WTC11 (cell line): ENCODE results near the gene GP2. TPM values are rescaled to one million over a fixed set of nuclear protein-coding genes. Genes with fewer than 3 reads are reported as not detected.

Experiments used
- ATAC-seq: fragments of 200-7000 bp; cut with Tn5 transposase; 2 replicates; pipeline ENCODE4 v1.10.0; 2021; ENCODE audit warnings: mild to moderate bottlenecking, moderate library complexity
- CTCF ChIA-PET: fragments of 300-600 bp; sonication (Branson Sonifier 250); formaldehyde crosslinking; loops from one replicate; lab custom pipeline; 2021; ENCODE audit warnings: antibody characterized with exemption; lab: Charles Lee
- POLR2A ChIA-PET: fragments of 350-600 bp; sonication (Branson Sonifier 250); formaldehyde crosslinking; loops from one replicate; lab custom pipeline; 2021; ENCODE audit warnings: antibody characterized with exemption; lab: Charles Lee
- DNase-seq: peaks from one replicate; pipeline ENCODE4 v3.0.0; 2021; ENCODE audit warnings: low spot score
- H3K27ac Mint-ChIP-seq: 2 replicates; pipeline ENCODE4 v1.8.0; 2021; ENCODE audit warnings: mixed read lengths
- H3K27me3 Mint-ChIP-seq: 2 replicates; pipeline ENCODE4 v1.8.0; 2021; ENCODE audit warnings: low read depth, mild to moderate bottlenecking, moderate library complexity, mixed read lengths
- H3K36me3 Mint-ChIP-seq: 2 replicates; pipeline ENCODE4 v1.8.0; 2021; ENCODE audit warnings: mixed read lengths
- H3K4me1 Mint-ChIP-seq: 2 replicates; pipeline ENCODE4 v1.8.0; 2022; ENCODE audit warnings: mixed read lengths
- H3K4me3 Mint-ChIP-seq: 2 replicates; pipeline ENCODE4 v1.8.0; 2021; ENCODE audit warnings: mild to moderate bottlenecking, moderate library complexity, mixed read lengths
- H3K9me3 Mint-ChIP-seq: 2 replicates; pipeline ENCODE4 v1.8.0; 2021; ENCODE audit warnings: mixed read lengths
- ATF1 ChIP-seq: sonication (generic); formaldehyde crosslinking; IDR thresholded peaks from 2 replicates; pipeline ENCODE4 v1.8.1; 2023; ENCODE audit warnings: mild to moderate bottlenecking, moderate library complexity, missing genetic modification reagents
- ELF4 ChIP-seq: sonication (generic); formaldehyde crosslinking; IDR thresholded peaks from 2 replicates; pipeline ENCODE4 v1.8.1; 2022; ENCODE audit warnings: low read depth, mild to moderate bottlenecking, moderate library complexity, missing genetic modification reagents
- ETV6 ChIP-seq: sonication (generic); formaldehyde crosslinking; IDR thresholded peaks from 2 replicates; pipeline ENCODE4 v1.8.1; 2022; ENCODE audit warnings: mild to moderate bottlenecking, missing genetic modification reagents
- FOXK1 ChIP-seq: sonication (generic); formaldehyde crosslinking; IDR thresholded peaks from 2 replicates; pipeline ENCODE4 v1.8.0; 2022; ENCODE audit warnings: mild to moderate bottlenecking, moderate library complexity, missing genetic modification reagents
- GABPB1 ChIP-seq: sonication (generic); formaldehyde crosslinking; IDR thresholded peaks from 2 replicates; pipeline ENCODE4 v1.8.1; 2023; ENCODE audit warnings: mild to moderate bottlenecking, missing genetic modification reagents
- GTF2I ChIP-seq: fragments of 250-450 bp; sonication (Bioruptor Pico); conservative IDR thresholded peaks from 2 replicates; pipeline ENCODE4 v1.4.0; 2021; ENCODE audit warnings: mild to moderate bottlenecking
- IRF2 ChIP-seq: sonication (generic); formaldehyde crosslinking; IDR thresholded peaks from 2 replicates; pipeline ENCODE4 v1.8.0; 2022; ENCODE audit warnings: low read depth, missing genetic modification reagents, borderline replicate concordance
- JAZF1 ChIP-seq: fragments of 250-450 bp; sonication (Bioruptor Pico); IDR thresholded peaks from 2 replicates; pipeline ENCODE4 v1.9.0; 2021; ENCODE audit warnings: moderate library complexity, mild to moderate bottlenecking, inconsistent platforms
- NFATC4 ChIP-seq: fragments of 250-450 bp; sonication (Bioruptor Pico); IDR thresholded peaks from 2 replicates; pipeline ENCODE4 v1.9.0; 2021; ENCODE audit warnings: mild to moderate bottlenecking
- NFE2L1 ChIP-seq: sonication (generic); formaldehyde crosslinking; IDR thresholded peaks from 2 replicates; pipeline ENCODE4 v1.8.1; 2023; ENCODE audit warnings: missing genetic modification reagents
- NR2C2 ChIP-seq: sonication (generic); formaldehyde crosslinking; IDR thresholded peaks from 2 replicates; pipeline ENCODE4 v1.8.0; 2022; ENCODE audit warnings: mild to moderate bottlenecking, missing genetic modification reagents
- OVOL2 ChIP-seq: fragments of 250-450 bp; sonication (Bioruptor Pico); IDR thresholded peaks from 2 replicates; pipeline ENCODE4 v1.9.0; 2021; ENCODE audit warnings: mild to moderate bottlenecking, borderline replicate concordance
- SP1 ChIP-seq: sonication (generic); formaldehyde crosslinking; conservative IDR thresholded peaks from 2 replicates; pipeline ENCODE4 v1.8.1; 2022; ENCODE audit warnings: missing genetic modification reagents
- USF1 ChIP-seq: sonication (generic); formaldehyde crosslinking; IDR thresholded peaks from 2 replicates; pipeline ENCODE4 v1.8.0; 2022; ENCODE audit warnings: mild to moderate bottlenecking, missing genetic modification reagents
- USF2 ChIP-seq: sonication (generic); formaldehyde crosslinking; IDR thresholded peaks from 2 replicates; pipeline ENCODE4 v1.8.1; 2023; ENCODE audit warnings: mild to moderate bottlenecking, missing genetic modification reagents, moderate library complexity
- ZNF138 ChIP-seq: sonication (generic); formaldehyde crosslinking; conservative IDR thresholded peaks from 2 replicates; pipeline ENCODE4 v1.8.1; 2022; ENCODE audit warnings: mild to moderate bottlenecking, moderate library complexity, missing genetic modification reagents
- ZNF232 ChIP-seq: sonication (generic); formaldehyde crosslinking; IDR thresholded peaks from 2 replicates; pipeline ENCODE4 v1.8.0; 2022; ENCODE audit warnings: mild to moderate bottlenecking, missing genetic modification reagents
- ZNF396 ChIP-seq: fragments of 250-450 bp; sonication (Bioruptor Pico); IDR thresholded peaks from 2 replicates; pipeline ENCODE4 v1.8.0; 2021; ENCODE audit warnings: mild to moderate bottlenecking, moderate library complexity, borderline replicate concordance
- ZNF416 ChIP-seq: fragments of 250-450 bp; sonication (Bioruptor Pico); IDR thresholded peaks from 2 replicates; pipeline ENCODE4 v1.9.0; 2021; ENCODE audit warnings: mild to moderate bottlenecking, inconsistent platforms
- total RNA-seq: library from RNA; stranded (reverse); gene quantifications from 3 replicates; pipeline ENCODE4 v1.2.3, GENCODE V29; 2021
- TF ChIP-seq, protein P1 (sequence below): sonication (generic); formaldehyde crosslinking; IDR thresholded peaks from 2 replicates; pipeline ENCODE4 v1.8.0; 2023; ENCODE audit warnings: missing genetic modification reagents
- TF ChIP-seq, protein P2 (sequence below): fragments of 200-600 bp; IDR thresholded peaks from 2 replicates; pipeline ENCODE4 v1.8.0; 2022; ENCODE audit warnings: antibody characterized with exemption
- TF ChIP-seq, protein P3 (sequence below): sonication (generic); formaldehyde crosslinking; IDR thresholded peaks from 2 replicates; pipeline ENCODE4 v1.8.0; 2022; ENCODE audit warnings: missing genetic modification reagents
- TF ChIP-seq, protein P4 (sequence below): sonication (generic); formaldehyde crosslinking; IDR thresholded peaks from 2 replicates; pipeline ENCODE4 v1.8.0; 2022; ENCODE audit warnings: mild to moderate bottlenecking, missing genetic modification reagents
- TF ChIP-seq, protein P5 (sequence below): sonication (generic); formaldehyde crosslinking; IDR thresholded peaks from 2 replicates; pipeline ENCODE4 v1.8.1; 2022; ENCODE audit warnings: low read depth, missing genetic modification reagents, borderline replicate concordance

Gene GP2
- total RNA-seq, 1 experiment from 2014 or later = 6.6 TPM

- ChIA-PET POLR2A (no interaction called here), CTCF (interaction anchor here (0.8 to 2.0 kb wide), 3 partner anchors 9 to 401 kb away, joined by 3 to 16 read pairs (median 3); no protein-coding TSS in a partner anchor)
- H3K9me3 Mint-ChIP-seq = peaks cover 17% of the 10 kb centered on the region
Measured at GRCh38 chr16:20308801-20309590, 18.3 kb downstream of the GP2 start.

GRCh38 chr16:20308266-20308665 lies 19.0 kb downstream of the GP2 start:
- H3K36me3 Mint-ChIP-seq = no peaks in the 10 kb centered on the region
- CTCF ChIA-PET = interaction anchor here (0.8 to 2.0 kb wide), 2 partner anchors 8 to 401 kb away, joined by 3 to 16 read pairs; no protein-coding TSS in a partner anchor
- POLR2A ChIA-PET = no interaction called here
- H3K27me3 Mint-ChIP-seq = no peaks in the 10 kb centered on the region
- ATAC-seq = no peak
- H3K27ac Mint-ChIP-seq = no peak overlapping the region
- no peak for DNase-seq
- H3K4me1 Mint-ChIP-seq = no peaks in the 10 kb centered on the region
- peaks cover 12% of the 10 kb centered on the region for H3K9me3 Mint-ChIP-seq
- H3K4me3 Mint-ChIP-seq = no peak overlapping the region
- TF ChIP-seq OVOL2 (CRISPR knock-in tag) = no peak
- no peak for TF ChIP-seq ZNF396 (CRISPR knock-in tag)
- TF ChIP-seq, protein P1, sequence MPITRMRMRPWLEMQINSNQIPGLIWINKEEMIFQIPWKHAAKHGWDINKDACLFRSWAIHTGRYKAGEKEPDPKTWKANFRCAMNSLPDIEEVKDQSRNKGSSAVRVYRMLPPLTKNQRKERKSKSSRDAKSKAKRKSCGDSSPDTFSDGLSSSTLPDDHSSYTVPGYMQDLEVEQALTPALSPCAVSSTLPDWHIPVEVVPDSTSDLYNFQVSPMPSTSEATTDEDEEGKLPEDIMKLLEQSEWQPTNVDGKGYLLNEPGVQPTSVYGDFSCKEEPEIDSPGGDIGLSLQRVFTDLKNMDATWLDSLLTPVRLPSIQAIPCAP (CRISPR knock-in tag) = no peak
- no peak for TF ChIP-seq GABPB1 (CRISPR knock-in tag)
- TF ChIP-seq GTF2I (CRISPR knock-in tag) = no peak
- TF ChIP-seq IRF2 (CRISPR knock-in tag) = no peak
- TF ChIP-seq ZNF232 (CRISPR knock-in tag) = no peak
- TF ChIP-seq, protein P2, sequence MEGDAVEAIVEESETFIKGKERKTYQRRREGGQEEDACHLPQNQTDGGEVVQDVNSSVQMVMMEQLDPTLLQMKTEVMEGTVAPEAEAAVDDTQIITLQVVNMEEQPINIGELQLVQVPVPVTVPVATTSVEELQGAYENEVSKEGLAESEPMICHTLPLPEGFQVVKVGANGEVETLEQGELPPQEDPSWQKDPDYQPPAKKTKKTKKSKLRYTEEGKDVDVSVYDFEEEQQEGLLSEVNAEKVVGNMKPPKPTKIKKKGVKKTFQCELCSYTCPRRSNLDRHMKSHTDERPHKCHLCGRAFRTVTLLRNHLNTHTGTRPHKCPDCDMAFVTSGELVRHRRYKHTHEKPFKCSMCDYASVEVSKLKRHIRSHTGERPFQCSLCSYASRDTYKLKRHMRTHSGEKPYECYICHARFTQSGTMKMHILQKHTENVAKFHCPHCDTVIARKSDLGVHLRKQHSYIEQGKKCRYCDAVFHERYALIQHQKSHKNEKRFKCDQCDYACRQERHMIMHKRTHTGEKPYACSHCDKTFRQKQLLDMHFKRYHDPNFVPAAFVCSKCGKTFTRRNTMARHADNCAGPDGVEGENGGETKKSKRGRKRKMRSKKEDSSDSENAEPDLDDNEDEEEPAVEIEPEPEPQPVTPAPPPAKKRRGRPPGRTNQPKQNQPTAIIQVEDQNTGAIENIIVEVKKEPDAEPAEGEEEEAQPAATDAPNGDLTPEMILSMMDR = no peak
- no peak for TF ChIP-seq NFATC4 (CRISPR knock-in tag)
- TF ChIP-seq USF1 (CRISPR knock-in tag) = no peak

More at GRCh38 chr16:20308801-20309590, 18.3 kb downstream of the GP2 start:
- DNase-seq = no peak
- H3K36me3 Mint-ChIP-seq = no peaks in the 10 kb centered on the region
- ATAC-seq = no peak
- H3K4me3 Mint-ChIP-seq = no peak overlapping the region
- H3K27me3 Mint-ChIP-seq = no peaks in the 10 kb centered on the region
- no peaks in the 10 kb centered on the region for H3K4me1 Mint-ChIP-seq
- TF ChIP-seq, protein P3, sequence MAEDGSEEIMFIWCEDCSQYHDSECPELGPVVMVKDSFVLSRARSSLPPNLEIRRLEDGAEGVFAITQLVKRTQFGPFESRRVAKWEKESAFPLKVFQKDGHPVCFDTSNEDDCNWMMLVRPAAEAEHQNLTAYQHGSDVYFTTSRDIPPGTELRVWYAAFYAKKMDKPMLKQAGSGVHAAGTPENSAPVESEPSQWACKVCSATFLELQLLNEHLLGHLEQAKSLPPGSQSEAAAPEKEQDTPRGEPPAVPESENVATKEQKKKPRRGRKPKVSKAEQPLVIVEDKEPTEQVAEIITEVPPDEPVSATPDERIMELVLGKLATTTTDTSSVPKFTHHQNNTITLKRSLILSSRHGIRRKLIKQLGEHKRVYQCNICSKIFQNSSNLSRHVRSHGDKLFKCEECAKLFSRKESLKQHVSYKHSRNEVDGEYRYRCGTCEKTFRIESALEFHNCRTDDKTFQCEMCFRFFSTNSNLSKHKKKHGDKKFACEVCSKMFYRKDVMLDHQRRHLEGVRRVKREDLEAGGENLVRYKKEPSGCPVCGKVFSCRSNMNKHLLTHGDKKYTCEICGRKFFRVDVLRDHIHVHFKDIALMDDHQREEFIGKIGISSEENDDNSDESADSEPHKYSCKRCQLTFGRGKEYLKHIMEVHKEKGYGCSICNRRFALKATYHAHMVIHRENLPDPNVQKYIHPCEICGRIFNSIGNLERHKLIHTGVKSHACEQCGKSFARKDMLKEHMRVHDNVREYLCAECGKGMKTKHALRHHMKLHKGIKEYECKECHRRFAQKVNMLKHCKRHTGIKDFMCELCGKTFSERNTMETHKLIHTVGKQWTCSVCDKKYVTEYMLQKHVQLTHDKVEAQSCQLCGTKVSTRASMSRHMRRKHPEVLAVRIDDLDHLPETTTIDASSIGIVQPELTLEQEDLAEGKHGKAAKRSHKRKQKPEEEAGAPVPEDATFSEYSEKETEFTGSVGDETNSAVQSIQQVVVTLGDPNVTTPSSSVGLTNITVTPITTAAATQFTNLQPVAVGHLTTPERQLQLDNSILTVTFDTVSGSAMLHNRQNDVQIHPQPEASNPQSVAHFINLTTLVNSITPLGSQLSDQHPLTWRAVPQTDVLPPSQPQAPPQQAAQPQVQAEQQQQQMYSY (CRISPR knock-in tag) = no peak
- TF ChIP-seq USF2 (no peak), FOXK1 (CRISPR knock-in tag) (no peak), SP1 (CRISPR knock-in tag) (no peak), NR2C2 (CRISPR knock-in tag) (no peak), NFE2L1 (CRISPR knock-in tag) (no peak), ZNF138 (CRISPR knock-in tag) (no peak), ELF4 (no peak), GTF2I (CRISPR knock-in tag) (no peak), JAZF1 (no peak), ETV6 (no peak), ATF1 (CRISPR knock-in tag) (no peak), ZNF416 (no peak)
- TF ChIP-seq, protein P4, sequence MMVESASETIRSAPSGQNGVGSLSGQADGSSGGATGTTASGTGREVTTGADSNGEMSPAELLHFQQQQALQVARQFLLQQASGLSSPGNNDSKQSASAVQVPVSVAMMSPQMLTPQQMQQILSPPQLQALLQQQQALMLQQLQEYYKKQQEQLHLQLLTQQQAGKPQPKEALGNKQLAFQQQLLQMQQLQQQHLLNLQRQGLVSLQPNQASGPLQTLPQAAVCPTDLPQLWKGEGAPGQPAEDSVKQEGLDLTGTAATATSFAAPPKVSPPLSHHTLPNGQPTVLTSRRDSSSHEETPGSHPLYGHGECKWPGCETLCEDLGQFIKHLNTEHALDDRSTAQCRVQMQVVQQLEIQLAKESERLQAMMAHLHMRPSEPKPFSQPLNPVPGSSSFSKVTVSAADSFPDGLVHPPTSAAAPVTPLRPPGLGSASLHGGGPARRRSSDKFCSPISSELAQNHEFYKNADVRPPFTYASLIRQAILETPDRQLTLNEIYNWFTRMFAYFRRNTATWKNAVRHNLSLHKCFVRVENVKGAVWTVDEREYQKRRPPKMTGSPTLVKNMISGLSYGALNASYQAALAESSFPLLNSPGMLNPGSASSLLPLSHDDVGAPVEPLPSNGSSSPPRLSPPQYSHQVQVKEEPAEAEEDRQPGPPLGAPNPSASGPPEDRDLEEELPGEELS (CRISPR knock-in tag) = no peak
- TF ChIP-seq, protein P5, sequence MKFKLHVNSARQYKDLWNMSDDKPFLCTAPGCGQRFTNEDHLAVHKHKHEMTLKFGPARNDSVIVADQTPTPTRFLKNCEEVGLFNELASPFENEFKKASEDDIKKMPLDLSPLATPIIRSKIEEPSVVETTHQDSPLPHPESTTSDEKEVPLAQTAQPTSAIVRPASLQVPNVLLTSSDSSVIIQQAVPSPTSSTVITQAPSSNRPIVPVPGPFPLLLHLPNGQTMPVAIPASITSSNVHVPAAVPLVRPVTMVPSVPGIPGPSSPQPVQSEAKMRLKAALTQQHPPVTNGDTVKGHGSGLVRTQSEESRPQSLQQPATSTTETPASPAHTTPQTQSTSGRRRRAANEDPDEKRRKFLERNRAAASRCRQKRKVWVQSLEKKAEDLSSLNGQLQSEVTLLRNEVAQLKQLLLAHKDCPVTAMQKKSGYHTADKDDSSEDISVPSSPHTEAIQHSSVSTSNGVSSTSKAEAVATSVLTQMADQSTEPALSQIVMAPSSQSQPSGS (CRISPR knock-in tag) = no peak
- H3K27ac Mint-ChIP-seq = no peak overlapping the region
